Keratinocyte (primary cell): ENCODE measurements around the gene ARID5B.

Experiments
- EZH2 ChIP-seq: IDR thresholded peaks from one replicate; pipeline ENCODE4 v1.6.1; 2012; ENCODE audit warnings: inconsistent platforms, mild to moderate bottlenecking, low read length, moderate library complexity
- TF ChIP-seq, protein P1 (sequence below), 3 experiments: IDR thresholded peaks in 1 of 3; conservative IDR thresholded peaks in 1 of 3; optimal IDR thresholded peaks in 1 of 3; 2 replicates in 2 of 3; 3 replicates in 1 of 3; pipeline versions ENCODE3 to v1.5.1; 2011; ENCODE audit warnings: low read length in 3 of 3, mild to moderate bottlenecking in 3 of 3, moderate library complexity in 2 of 3, control low read depth in 1 of 3, inconsistent platforms in 1 of 3; ENCODE audit not compliant: insufficient read depth in 2 of 3; ENCODE audit errors: extremely low read depth in 1 of 3

DNA sequence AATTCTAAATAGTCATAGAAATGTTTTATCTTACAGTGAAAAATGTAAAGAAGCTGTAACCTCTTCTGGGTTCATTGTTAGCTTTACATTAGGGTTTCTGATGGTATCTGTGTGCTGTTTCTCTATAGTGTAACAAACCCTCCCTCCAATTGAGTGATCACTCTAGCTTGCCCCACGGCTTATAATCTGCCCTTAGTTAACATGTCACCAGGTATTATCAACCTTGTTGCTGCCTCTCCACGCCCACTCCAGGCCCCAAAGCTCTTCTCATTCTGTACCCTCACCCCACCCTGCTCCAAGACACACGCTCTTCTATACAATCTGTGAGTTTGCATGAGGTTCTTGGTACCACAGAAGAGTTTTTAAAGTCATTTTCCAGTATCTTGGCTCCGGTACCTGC is 139.4 kb downstream of the ARID5B start:
- TF ChIP-seq, protein P1, sequence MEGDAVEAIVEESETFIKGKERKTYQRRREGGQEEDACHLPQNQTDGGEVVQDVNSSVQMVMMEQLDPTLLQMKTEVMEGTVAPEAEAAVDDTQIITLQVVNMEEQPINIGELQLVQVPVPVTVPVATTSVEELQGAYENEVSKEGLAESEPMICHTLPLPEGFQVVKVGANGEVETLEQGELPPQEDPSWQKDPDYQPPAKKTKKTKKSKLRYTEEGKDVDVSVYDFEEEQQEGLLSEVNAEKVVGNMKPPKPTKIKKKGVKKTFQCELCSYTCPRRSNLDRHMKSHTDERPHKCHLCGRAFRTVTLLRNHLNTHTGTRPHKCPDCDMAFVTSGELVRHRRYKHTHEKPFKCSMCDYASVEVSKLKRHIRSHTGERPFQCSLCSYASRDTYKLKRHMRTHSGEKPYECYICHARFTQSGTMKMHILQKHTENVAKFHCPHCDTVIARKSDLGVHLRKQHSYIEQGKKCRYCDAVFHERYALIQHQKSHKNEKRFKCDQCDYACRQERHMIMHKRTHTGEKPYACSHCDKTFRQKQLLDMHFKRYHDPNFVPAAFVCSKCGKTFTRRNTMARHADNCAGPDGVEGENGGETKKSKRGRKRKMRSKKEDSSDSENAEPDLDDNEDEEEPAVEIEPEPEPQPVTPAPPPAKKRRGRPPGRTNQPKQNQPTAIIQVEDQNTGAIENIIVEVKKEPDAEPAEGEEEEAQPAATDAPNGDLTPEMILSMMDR (optimal IDR thresholded peaks at IDR 0.05 in 1 of 3, IDR thresholded peaks at IDR 0.05 in 1 of 3, conservative IDR thresholded peaks at IDR 0.05 in 1 of 3; ENCODE audit: extremely low read depth in 1 of 3, insufficient read depth in 2 of 3, low read length in 3 of 3): no peak
- no peak for TF ChIP-seq EZH2
